Smooth muscle cell (in vitro differentiated cells): ENCODE data around the gene ABHD2. TPM values are rescaled to one million over a fixed set of nuclear protein-coding genes. Genes with fewer than 3 reads are reported as not detected.

Experiments
- DNase-seq: peaks from one replicate; lab custom pipeline; 2025; ENCODE audit not compliant: unreplicated experiment; lab: John Stamatoyannopoulos, UW
- H2AFZ ChIP-seq: fragments of 200-600 bp; sonication (generic); 2 replicates; pipeline ENCODE4 v1.6.0; 2016; ENCODE audit warnings: antibody characterized with exemption, low read depth, mild to moderate bottlenecking
- H3F3A ChIP-seq: fragments of 200-600 bp; sonication (generic); 2 replicates; pipeline ENCODE4 v1.6.0; 2017; ENCODE audit warnings: antibody characterized with exemption, low read depth
- H3K27ac ChIP-seq: fragments of 200-600 bp; sonication (generic); 2 replicates; pipeline ENCODE4 v1.5.1; 2016; ENCODE audit warnings: low read depth, mild to moderate bottlenecking
- H3K27me3 ChIP-seq: fragments of 200-600 bp; sonication (generic); 2 replicates; pipeline ENCODE4 v1.6.1; 2016; ENCODE audit warnings: low read depth, mild to moderate bottlenecking
- H3K36me3 ChIP-seq: fragments of 200-600 bp; sonication (generic); 2 replicates; pipeline ENCODE4 v1.5.1; 2016; ENCODE audit warnings: low read depth
- H3K4me1 ChIP-seq: fragments of 200-600 bp; sonication (generic); 2 replicates; pipeline ENCODE4 v1.5.1; 2016; ENCODE audit warnings: low read depth
- H3K4me2 ChIP-seq: fragments of 200-600 bp; sonication (generic); 2 replicates; pipeline ENCODE4 v1.6.0; 2016; ENCODE audit warnings: mild to moderate bottlenecking
- H3K4me3 ChIP-seq: fragments of 200-600 bp; sonication (generic); 2 replicates; pipeline ENCODE4 v1.5.1; 2016; ENCODE audit warnings: mild to moderate bottlenecking
- H3K79me2 ChIP-seq: fragments of 200-600 bp; sonication (generic); 2 replicates; pipeline ENCODE4 v1.6.0; 2016; ENCODE audit warnings: low read depth, mild to moderate bottlenecking
- H3K9ac ChIP-seq: fragments of 200-600 bp; sonication (generic); 2 replicates; pipeline ENCODE4 v1.6.0; 2016; ENCODE audit warnings: low read depth
- H3K9me3 ChIP-seq: fragments of 200-600 bp; sonication (generic); replicated peaks from 2 replicates; pipeline ENCODE4 v1.5.1; 2016; ENCODE audit warnings: low read depth
- H4K20me1 ChIP-seq: fragments of 200-600 bp; sonication (generic); 2 replicates; pipeline ENCODE4 v1.6.0; 2016; ENCODE audit warnings: low read depth
- CTCF ChIP-seq: fragments of 200-600 bp; sonication (generic); IDR thresholded peaks from 2 replicates; pipeline ENCODE4 v1.5.1; 2017; ENCODE audit warnings: borderline replicate concordance, mild to moderate bottlenecking, antibody characterized with exemption; ENCODE audit not compliant: insufficient read depth, poor library complexity, severe bottlenecking
- WGBS: methylation state at CpG from one replicate; pipeline ENCODE4 v1.1.7; 2016; ENCODE audit warnings: low lambda C conversion rate; 5-methylcytosine and 5-hydroxymethylcytosine counted together
- polyA plus RNA-seq: library from polyadenylated mRNA; unstranded; fragments of >200 nt; fragmentation: Nextera tagmentation; extraction: Ambion mirVana; gene quantifications from 2 replicates; pipeline ENCODE4 v1.2.1, GENCODE V29; 2016
- total RNA-seq: library from RNA; depleted of rRNA; stranded (reverse); fragments of >200 nt; gene quantifications from 2 replicates; pipeline ENCODE4 v1.2.3, GENCODE V29; 2014

Gene ABHD2
- total and polyA plus RNA-seq, 2 experiments from 2014 or later: 9.4 to 23.9 TPM

- no peak overlapping the region for H2AFZ ChIP-seq
- no peaks in the 10 kb centered on the region for H3K36me3 ChIP-seq
- H3K79me2 ChIP-seq: no peaks in the 10 kb centered on the region
- no peaks in the 10 kb centered on the region for H3K4me1 ChIP-seq
- H3K27ac ChIP-seq: no peak overlapping the region
- no peak overlapping the region for H3K9ac ChIP-seq
- H3K9me3 ChIP-seq: no peaks in the 10 kb centered on the region
- DNase-seq: no peak
- no peak overlapping the region for H3K4me3 ChIP-seq
- WGBS: 65% methylated on average over 4 of the region's 4 CpGs
- H4K20me1 ChIP-seq: no peaks in the 10 kb centered on the region
- H3K27me3 ChIP-seq: no peaks in the 10 kb centered on the region
- H3F3A ChIP-seq: no peaks in the 10 kb centered on the region
- H3K4me2 ChIP-seq: no peak overlapping the region
- TF ChIP-seq CTCF: no peak
These were observed 13.7 kb upstream of the ABHD2 start for GRCh38 chr15:89074402-89075012.

- H3K9ac ChIP-seq: no peak overlapping the region
- no peaks in the 10 kb centered on the region for H3K79me2 ChIP-seq
- H3K4me2 ChIP-seq: no peak overlapping the region
- no peak overlapping the region for H2AFZ ChIP-seq
- no peaks in the 10 kb centered on the region for H3F3A ChIP-seq
- WGBS: 60% methylated on average over 4 of the region's 4 CpGs
- no peak for TF ChIP-seq CTCF
- H3K4me1 ChIP-seq: no peaks in the 10 kb centered on the region
- H3K27ac ChIP-seq: no peak overlapping the region
- H4K20me1 ChIP-seq: no peaks in the 10 kb centered on the region
- DNase-seq: no peak
- H3K9me3 ChIP-seq: no peaks in the 10 kb centered on the region
- no peaks in the 10 kb centered on the region for H3K36me3 ChIP-seq
- H3K4me3 ChIP-seq: no peak overlapping the region
- H3K27me3 ChIP-seq: no peaks in the 10 kb centered on the region
These were observed 13.1 kb upstream of the ABHD2 start for GRCh38 chr15:89075101-89075640.

- no peaks in the 10 kb centered on the region for H3K79me2 ChIP-seq
- H3F3A ChIP-seq: no peaks in the 10 kb centered on the region
- no peaks in the 10 kb centered on the region for H3K4me1 ChIP-seq
- H3K9ac ChIP-seq: no peak overlapping the region
- no peaks in the 10 kb centered on the region for H3K9me3 ChIP-seq
- no peak for DNase-seq
- H3K36me3 ChIP-seq: no peaks in the 10 kb centered on the region
- H3K4me2 ChIP-seq: no peak overlapping the region
- no peak overlapping the region for H3K4me3 ChIP-seq
- H4K20me1 ChIP-seq: no peaks in the 10 kb centered on the region
- TF ChIP-seq CTCF: no peak
- H2AFZ ChIP-seq: no peak overlapping the region
- H3K27me3 ChIP-seq: no peaks in the 10 kb centered on the region
- H3K27ac ChIP-seq: no peak overlapping the region
- WGBS: 65% methylated on average over 4 of the region's 4 CpGs
These were observed 12.4 kb upstream of the ABHD2 start for GRCh38 chr15:89075846-89076245.

GRCh38 chr15:89077750-89078149 is 10.5 kb upstream of the ABHD2 start:
- Histone ChIP-seq H2AFZ (no peak overlapping the region), H3K9me3 (no peaks in the 10 kb centered on the region), H3K27me3 (no peaks in the 10 kb centered on the region), H4K20me1 (no peaks in the 10 kb centered on the region), H3K9ac (no peak overlapping the region), H3K4me1 (no peaks in the 10 kb centered on the region), H3K4me3 (no peak overlapping the region), H3F3A (no peaks in the 10 kb centered on the region), H3K4me2 (no peak overlapping the region), H3K36me3 (no peaks in the 10 kb centered on the region), H3K27ac (no peak overlapping the region), H3K79me2 (no peaks in the 10 kb centered on the region)
- no peak for TF ChIP-seq CTCF
- no peak for DNase-seq
- WGBS: 72% methylated on average over 1 of the region's 1 CpG
